Pancreas (tissue), 10 donors: ENCODE measurements around the gene LILRA1. TPM values are rescaled to one million over a fixed set of nuclear protein-coding genes. Genes with fewer than 3 reads are reported as not detected.
"Not testable (repeated sequence)": the region's sequence is repeated elsewhere in the genome, so short reads cannot be mapped to it uniquely, and the experiment has no call there.

Experiments used
- ATAC-seq, 4 donors: fragments of 200-7000 bp; cut with Tn5 transposase; one replicate each; pipeline versions ENCODE4 v1.8.0 to v1.9.1; 2020; ENCODE audit warnings: mild to moderate bottlenecking in 4 of 4, moderate library complexity in 4 of 4
- DNase-seq, 6 donors: peaks; one replicate each; pipeline ENCODE4 v3.0.0-alpha.2; 2020
- FAIRE-seq: peaks from 2 replicates; lab custom pipeline; 2012; peaks lifted over from hg19 to GRCh38; lab: Jason Lieb, UNC
- H3K27ac ChIP-seq, 4 donors: fragments of 200-600 bp; sonication (generic); 1 replicate in 3 of 4; 2 replicates in 1 of 4; pipeline versions ENCODE4 v1.5.0 to v1.8.0; 2020
- H3K27me3 ChIP-seq, 4 donors: fragments of 200-600 bp; one replicate each; pipeline ENCODE4 v1.8.0; 2021
- H3K36me3 ChIP-seq, 3 donors: fragments of 200-600 bp; sonication (generic) in 1 of 3; one replicate each; pipeline versions ENCODE4 v1.5.0 to v1.8.0; 2020 to 2021
- H3K4me1 ChIP-seq, 3 donors: fragments of 200-600 bp; one replicate each; pipeline ENCODE4 v1.8.0; 2021
- H3K4me3 ChIP-seq, 4 donors: fragments of 200-600 bp; sonication (generic) in 2 of 4; one replicate each; pipeline versions ENCODE4 v1.5.0 to v1.8.0; 2020 to 2021
- H3K9me3 ChIP-seq, 4 donors: fragments of 200-600 bp; one replicate each; pipeline ENCODE4 v1.8.0; 2021
- CTCF ChIP-seq, 4 donors: fragments of 200-600 bp; sonication (generic) in 3 of 4; IDR thresholded peaks; one replicate each; pipeline versions ENCODE4 v1.5.0 to v1.8.0; 2021; ENCODE audit warnings: antibody characterized with exemption in 4 of 4
- WGBS, 2 donors: extraction: QIAGEN DNeasy Blood & Tissue Kit; methylation state at CpG; one replicate each; pipeline ENCODE4 v1.1.7; 2013; 5-methylcytosine and 5-hydroxymethylcytosine counted together
- intact Hi-C, 3 donors: fragments of 100-400 bp; cut with DNase I; formaldehyde crosslinking; loops; one replicate each; pipeline versions ENCODE4 v1.11.1 to v1.14.2; 2022
- polyA plus RNA-seq, 2 donors: library from polyadenylated mRNA; stranded (reverse); fragments of 200-250 nt; gene quantifications; one replicate each; pipeline ENCODE4 v1.2.3, GENCODE V29; 2013
- total RNA-seq, 6 donors: library from RNA; stranded (reverse); fragmentation: NEBNext Ultra II Directional in 4 of 6; extraction: Animal tissue kit (Norgen Biotek cat#: 25700) in 4 of 6; gene quantifications; one replicate each; pipeline versions ENCODE4 v1.2.1 to v1.2.4, GENCODE V29; 2021 to 2023
- donor health status: healthy with polysubstance abuse.
- donor health status: DM: no; HTN: no; CAD: no; lungs with moderate emphysema.
- donor health status: DM: no; HTN: no; CAD: no.
- donor health status: control.
- donor health status: control.
- donor health status: Bipolar disorder and iron deficiency.
- donor health status: DM: yes; HTN: yes; CAD: no.
- donor health status: DM: no; HTN: no; CAD: no.
- donor health status: DM: no; HTN: no; CAD: no.
- donor health status: DM: yes; HTN: yes; CAD: no.

The LILRA1 gene
- total and polyA plus RNA-seq, 8 donors, result 0.08 to 1.5 (median 0.23) TPM; not detected in 1

GRCh38 chr19:54594737-54595136 lies 1.3 kb downstream of the LILRA1 start:
- 57 to 75% methylated on average over 5 of the region's 5 CpGs for WGBS, 2 donors
- FAIRE-seq (no peak), DNase-seq (no peak), ATAC-seq (no peak)
- Histone ChIP-seq H3K27me3 (no peaks in the 10 kb centered on the region), H3K36me3 (no peaks in the 10 kb centered on the region), H3K27ac (no peak overlapping the region), H3K9me3 (no peaks in the 10 kb centered on the region), H3K4me3 (no peak overlapping the region), H3K4me1 (no peaks in the 10 kb centered on the region)
- TF ChIP-seq CTCF (IDR thresholded peaks at IDR 0.05), result no peak
- intact Hi-C loops, result no loop called here

GRCh38 chr19:54595680-54596436 lies 2.4 kb downstream of the LILRA1 start:
- H3K4me3 ChIP-seq, H3K27me3 ChIP-seq, ATAC-seq, DNase-seq, intact Hi-C loops, FAIRE-seq, H3K36me3 ChIP-seq, H3K27ac ChIP-seq, H3K9me3 ChIP-seq, H3K4me1 ChIP-seq: not testable (repeated sequence)
- WGBS, 2 donors, result 57 to 63% methylated on average over 25 to 26 of the region's 26 CpGs

GRCh38 chr19:54600212-54600611 lies 6.8 kb downstream of the LILRA1 start:
- H3K27me3 ChIP-seq, result peaks cover 0 to 6% (median 0%) of the 10 kb centered on the region in 4 donors
- ATAC-seq (no peak), DNase-seq (no peak), FAIRE-seq (no peak)
- WGBS, 2 donors, result 44 to 48% methylated on average over 5 of the region's 5 CpGs
- H3K27ac ChIP-seq, result no peak overlapping the region
- H3K4me1 ChIP-seq, result no peaks in the 10 kb centered on the region
- intact Hi-C loops, result no loop called here
- no peaks in the 10 kb centered on the region for H3K9me3 ChIP-seq
- H3K4me3 ChIP-seq, result no peak overlapping the region
- H3K36me3 ChIP-seq, result no peaks in the 10 kb centered on the region
- no peak for TF ChIP-seq CTCF (IDR thresholded peaks at IDR 0.05)

DNA sequence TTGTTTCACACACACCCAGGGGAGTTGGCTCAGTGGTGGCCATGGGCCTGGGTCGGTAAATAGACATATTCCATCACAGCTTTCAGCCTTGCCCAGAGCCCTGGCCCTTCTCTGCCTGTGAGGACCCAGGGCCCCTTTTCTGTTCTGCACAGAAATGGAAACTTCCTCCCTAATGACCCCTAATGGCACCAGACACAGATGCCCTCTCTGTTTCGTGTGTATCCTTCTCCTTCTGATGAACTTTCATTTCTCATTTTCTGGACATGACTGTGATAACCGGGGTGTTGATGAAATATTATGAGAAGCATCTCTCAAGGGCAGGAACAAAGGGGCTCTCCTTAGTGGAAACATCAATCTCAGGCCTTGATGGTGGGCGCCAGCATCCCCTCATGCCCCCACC lies 12.8 kb downstream of the LILRA1 start:
- WGBS, 2 donors, result 41 to 52% methylated on average over 4 of the region's 4 CpGs
- no peak for TF ChIP-seq CTCF (IDR thresholded peaks at IDR 0.05)
- no peaks in the 10 kb centered on the region for H3K36me3 ChIP-seq
- DNase-seq (no peak), ATAC-seq (peak in 2 of 4 donors; percentile 35 to 66), FAIRE-seq (no peak)
- H3K27me3 ChIP-seq, result peaks cover 0 to 6% (median 0%) of the 10 kb centered on the region in 4 donors
- no peak overlapping the region for H3K27ac ChIP-seq
- H3K4me3 ChIP-seq, result no peak overlapping the region
- intact Hi-C loops, result no loop called here
- no peaks in the 10 kb centered on the region for H3K9me3 ChIP-seq
- no peaks in the 10 kb centered on the region for H3K4me1 ChIP-seq

- no peak for TF ChIP-seq CTCF (IDR thresholded peaks at IDR 0.05)
- no peaks in the 10 kb centered on the region for H3K9me3 ChIP-seq
- no peaks in the 10 kb centered on the region for H3K4me1 ChIP-seq
- peaks cover 0 to 6% (median 0%) of the 10 kb centered on the region in 4 donors for H3K27me3 ChIP-seq
- DNase-seq, result no peak
- 47 to 59% methylated on average over 16 of the region's 16 CpGs for WGBS, 2 donors
- H3K27ac ChIP-seq, result no peak overlapping the region
- peak in 2 of 4 donors; percentile 69 to 71 for ATAC-seq
- FAIRE-seq, result no peak
- H3K4me3 ChIP-seq, result no peak overlapping the region
- intact Hi-C loops, result no loop called here
- H3K36me3 ChIP-seq, result no peaks in the 10 kb centered on the region
Measured at GRCh38 chr19:54606891-54607784, 13.7 kb downstream of the LILRA1 start.
